Measurements from ENCODE around the gene ADAMTSL2.

DNA sequence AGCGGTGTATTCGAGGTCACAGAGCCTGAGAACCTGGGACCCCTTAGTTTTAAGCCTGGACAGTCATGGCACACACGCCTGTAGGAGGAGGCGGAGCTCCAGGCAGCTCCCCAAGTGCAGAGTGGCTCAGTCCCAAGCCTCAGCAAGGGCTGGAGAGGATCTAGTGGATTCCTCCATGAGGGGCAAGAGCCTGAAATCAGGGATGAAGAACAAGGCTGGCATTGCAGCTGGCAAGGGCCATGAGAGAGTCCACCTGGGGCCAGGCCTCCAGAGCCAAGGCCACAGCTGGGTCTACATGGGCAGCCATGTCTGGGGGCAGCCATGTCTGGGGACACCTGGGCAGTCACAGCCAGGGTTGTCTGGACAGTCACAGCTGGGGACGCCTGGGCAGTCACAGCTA, 21.9 kb downstream of the ADAMTSL2 start:
- TF ChIP-seq, protein P1, sequence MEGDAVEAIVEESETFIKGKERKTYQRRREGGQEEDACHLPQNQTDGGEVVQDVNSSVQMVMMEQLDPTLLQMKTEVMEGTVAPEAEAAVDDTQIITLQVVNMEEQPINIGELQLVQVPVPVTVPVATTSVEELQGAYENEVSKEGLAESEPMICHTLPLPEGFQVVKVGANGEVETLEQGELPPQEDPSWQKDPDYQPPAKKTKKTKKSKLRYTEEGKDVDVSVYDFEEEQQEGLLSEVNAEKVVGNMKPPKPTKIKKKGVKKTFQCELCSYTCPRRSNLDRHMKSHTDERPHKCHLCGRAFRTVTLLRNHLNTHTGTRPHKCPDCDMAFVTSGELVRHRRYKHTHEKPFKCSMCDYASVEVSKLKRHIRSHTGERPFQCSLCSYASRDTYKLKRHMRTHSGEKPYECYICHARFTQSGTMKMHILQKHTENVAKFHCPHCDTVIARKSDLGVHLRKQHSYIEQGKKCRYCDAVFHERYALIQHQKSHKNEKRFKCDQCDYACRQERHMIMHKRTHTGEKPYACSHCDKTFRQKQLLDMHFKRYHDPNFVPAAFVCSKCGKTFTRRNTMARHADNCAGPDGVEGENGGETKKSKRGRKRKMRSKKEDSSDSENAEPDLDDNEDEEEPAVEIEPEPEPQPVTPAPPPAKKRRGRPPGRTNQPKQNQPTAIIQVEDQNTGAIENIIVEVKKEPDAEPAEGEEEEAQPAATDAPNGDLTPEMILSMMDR (optimal IDR thresholded peaks at IDR 0.05 in 1 of 3, IDR thresholded peaks at IDR 0.05 in 1 of 3, conservative IDR thresholded peaks at IDR 0.05 in 1 of 3; ENCODE audit: extremely low read depth in 1 of 3, insufficient read depth in 2 of 3, low read length in 3 of 3) = no peak
- TF ChIP-seq EZH2 (IDR thresholded peaks at IDR 0.05; ENCODE audit: low read length) = no peak
